MG63 (cell line): ENCODE data around the gene HOXB3. TPM values are rescaled to one million over a fixed set of nuclear protein-coding genes. Genes with fewer than 3 reads are reported as not detected.
A peak's percentile ranks its signal among the peaks of the same experiment; 100 is the strongest.

ENCODE experiments used
- DNase-seq: peaks from one replicate; pipeline ENCODE4 v3.0.0-alpha.2; 2020
- H3K27me3 ChIP-seq: fragments of 250-450 bp; sonication (Bioruptor Pico); 2 replicates; pipeline ENCODE4 v1.5.1; 2020; ENCODE audit warnings: mild to moderate bottlenecking, moderate library complexity
- H3K36me3 ChIP-seq: fragments of 250-450 bp; sonication (Bioruptor Pico); 2 replicates; pipeline ENCODE4 v1.5.1; 2020; ENCODE audit warnings: mild to moderate bottlenecking, moderate library complexity
- H3K4me3 ChIP-seq: fragments of 250-450 bp; sonication (Bioruptor Pico); 2 replicates; pipeline ENCODE4 v1.5.1; 2020; ENCODE audit warnings: mild to moderate bottlenecking, moderate library complexity
- H3K9me3 ChIP-seq: fragments of 250-450 bp; sonication (Bioruptor Pico); 2 replicates; pipeline ENCODE4 v1.5.1; 2020; ENCODE audit warnings: mild to moderate bottlenecking, moderate library complexity
- total RNA-seq: library from RNA; depleted of rRNA; stranded (reverse); fragments of >200 nt; shearing (Covaris generic); gene quantifications from 2 replicates; pipeline ENCODE4 v1.2.3, GENCODE V29; 2014; ENCODE audit warnings: low replicate concordance

Gene HOXB3
- total RNA-seq, 1 experiment from 2014 or later: 4.6 TPM

DNA sequence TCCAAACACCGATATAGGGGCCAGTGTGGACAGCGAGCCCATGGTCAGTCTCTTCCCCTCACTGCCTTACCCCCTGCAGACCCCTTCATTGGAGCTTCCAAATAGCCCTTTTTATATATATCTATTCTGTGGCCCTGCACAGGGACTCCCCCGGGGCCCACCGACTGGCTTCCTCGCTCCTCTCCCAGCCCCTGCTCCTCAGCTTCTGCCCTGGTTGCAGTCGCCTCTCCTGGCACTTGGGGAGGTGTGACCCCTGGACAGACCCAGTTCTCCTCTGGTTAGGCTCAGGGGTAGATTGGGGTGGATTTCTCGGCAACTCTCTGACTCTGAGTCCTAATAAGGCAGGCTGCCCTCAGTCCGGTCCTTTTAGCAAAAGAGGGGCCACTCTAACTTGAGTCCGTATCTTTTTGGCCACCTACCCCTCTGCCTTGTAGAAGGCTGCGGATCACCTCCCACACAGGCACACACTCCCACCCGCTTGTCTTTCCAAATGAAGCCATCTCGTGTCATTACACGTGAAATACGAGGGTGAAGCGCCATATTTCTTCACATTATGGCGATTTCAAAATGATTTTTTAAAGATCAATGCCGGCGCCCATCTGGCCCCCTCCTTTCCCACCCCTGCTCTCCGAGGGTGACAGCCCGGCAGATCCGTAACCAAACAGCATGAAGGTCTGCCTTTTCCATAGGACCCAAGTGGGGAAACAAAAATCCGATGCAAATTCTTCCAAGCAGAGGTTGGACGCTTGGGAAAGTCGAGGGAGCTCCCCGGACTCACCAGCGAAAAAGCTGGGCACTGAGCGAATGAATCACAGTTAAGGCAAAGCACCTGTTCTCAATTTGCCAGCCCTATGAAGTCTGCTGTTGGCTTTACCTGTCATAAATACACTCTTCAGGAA is 37.8 kb upstream of the HOXB3 start:
- no peak for DNase-seq
- Histone ChIP-seq H3K27me3 (no peaks in the 10 kb centered on the region), H3K36me3 (peaks cover 29% of the 10 kb centered on the region), H3K9me3 (no peaks in the 10 kb centered on the region), H3K4me3 (no peak overlapping the region)

- peak overlapping the region; percentile 74 for H3K4me3 ChIP-seq
- no peak for DNase-seq
- no peaks in the 10 kb centered on the region for H3K27me3 ChIP-seq
- H3K36me3 ChIP-seq: peaks cover 29% of the 10 kb centered on the region
- H3K9me3 ChIP-seq: no peaks in the 10 kb centered on the region
Observed at GRCh38 chr17:48627118-48627597, 37.1 kb upstream of the HOXB3 start.

DNA sequence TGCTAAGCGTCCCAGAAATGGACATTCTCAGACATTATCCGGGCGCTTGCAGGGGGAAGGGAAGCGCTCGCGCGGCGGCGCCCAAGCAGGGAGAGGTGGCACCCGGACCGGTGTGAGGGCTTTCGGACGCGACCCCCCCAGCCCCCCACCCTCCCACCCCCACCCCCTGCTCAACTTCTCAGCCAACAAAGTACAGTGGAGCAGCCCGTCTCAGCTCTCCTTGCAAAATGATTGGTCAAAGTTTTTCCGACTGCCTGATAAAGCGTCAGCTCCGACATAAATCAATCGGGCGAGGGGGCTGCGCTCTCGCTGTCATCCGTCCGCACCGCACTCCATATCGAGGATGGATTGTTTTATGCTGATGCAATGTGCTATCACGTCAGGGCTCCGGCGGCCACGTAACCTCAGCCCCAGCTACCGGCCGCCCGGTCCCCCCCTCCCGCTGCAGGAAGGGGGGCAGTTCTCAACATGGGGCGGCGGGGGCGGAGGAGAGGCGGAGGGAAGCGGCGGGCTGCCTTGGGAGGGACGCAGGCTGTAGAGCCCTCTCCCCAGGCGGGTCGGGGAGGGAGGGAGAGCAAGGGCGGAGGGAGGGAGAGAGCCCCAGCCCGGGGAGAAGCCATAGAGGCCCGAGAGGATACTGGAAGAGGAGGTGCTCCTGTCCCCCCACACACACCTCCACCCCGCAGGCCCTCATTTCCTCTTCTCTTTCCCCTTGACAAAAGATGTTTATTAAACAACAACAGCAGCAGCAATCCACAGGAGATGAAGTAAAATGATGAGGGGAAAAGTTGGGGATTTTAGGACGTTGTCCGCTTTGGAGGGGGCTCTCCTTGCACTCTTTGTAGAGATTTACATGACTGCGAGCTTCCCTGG is 36.4 kb upstream of the HOXB3 start, which contains the start of gene HOXB9:
Gene HOXB9, minus strand, starts transcription at position 114 of the 873 bp plus-strand sequence. Its CDS starts 89 bp downstream, at position 25.
- peak; percentile 96 for DNase-seq
- peak within 1 kb of the TSS; percentile 74 for H3K4me3 ChIP-seq

DNA sequence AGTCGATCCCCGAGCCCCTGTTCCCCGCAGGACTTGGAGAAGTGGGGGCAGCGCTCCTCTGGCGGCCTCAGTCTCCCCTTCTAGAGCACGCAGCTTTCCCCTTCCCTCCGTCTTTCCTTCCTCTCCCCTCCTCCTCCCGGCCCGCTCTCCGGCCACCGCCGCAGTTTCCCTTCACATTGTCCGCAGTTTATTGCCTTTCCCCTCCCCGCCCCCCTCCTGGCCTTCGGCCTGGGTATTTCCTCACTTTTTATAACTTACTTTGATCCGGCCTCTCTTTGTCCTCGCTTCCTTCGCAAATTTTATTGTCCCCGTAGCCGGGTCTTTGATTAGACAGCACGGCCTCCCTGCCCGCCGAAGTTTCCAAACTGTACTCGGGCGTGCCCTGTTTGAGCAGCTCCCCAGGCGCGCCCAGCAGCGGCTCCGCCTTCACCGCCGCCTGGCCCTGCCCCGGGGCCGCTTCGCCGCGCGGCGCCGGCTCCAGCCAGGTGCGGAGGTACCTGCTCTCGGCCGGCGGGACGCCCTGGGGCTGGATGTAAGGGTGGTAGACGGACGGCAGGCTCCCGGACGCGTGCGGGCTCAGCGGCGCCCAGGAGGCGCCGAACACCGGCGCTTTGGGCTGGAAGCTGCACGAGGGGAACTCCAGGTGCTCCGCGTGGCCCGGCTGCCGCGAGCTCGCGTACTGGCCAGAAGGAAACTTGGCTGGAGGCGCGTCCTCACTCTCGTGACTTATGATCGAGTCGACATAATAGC is 35.6 kb upstream of the HOXB3 start:
- peak; percentile 69 for DNase-seq
- H3K9me3 ChIP-seq: no peaks in the 10 kb centered on the region
- peak overlapping the region; percentile 74 for H3K4me3 ChIP-seq
- H3K36me3 ChIP-seq: peaks cover 26% of the 10 kb centered on the region
- H3K27me3 ChIP-seq: no peaks in the 10 kb centered on the region

More for the DNA sequence above, 36.4 kb upstream of the HOXB3 start, which contains the start of gene HOXB9:
- Histone ChIP-seq H3K36me3 (peaks cover 31% of the 10 kb centered on the region), H3K27me3 (no peaks in the 10 kb centered on the region), H3K9me3 (no peaks in the 10 kb centered on the region)

- no peaks in the 10 kb centered on the region for H3K27me3 ChIP-seq
- H3K4me3 ChIP-seq: peak overlapping the region; percentile 74
- peaks cover 21% of the 10 kb centered on the region for H3K36me3 ChIP-seq
- H3K9me3 ChIP-seq: no peaks in the 10 kb centered on the region
- peak; percentile 67 for DNase-seq
Observed at GRCh38 chr17:48624544-48625494, 34.8 kb upstream of the HOXB3 start.

DNA sequence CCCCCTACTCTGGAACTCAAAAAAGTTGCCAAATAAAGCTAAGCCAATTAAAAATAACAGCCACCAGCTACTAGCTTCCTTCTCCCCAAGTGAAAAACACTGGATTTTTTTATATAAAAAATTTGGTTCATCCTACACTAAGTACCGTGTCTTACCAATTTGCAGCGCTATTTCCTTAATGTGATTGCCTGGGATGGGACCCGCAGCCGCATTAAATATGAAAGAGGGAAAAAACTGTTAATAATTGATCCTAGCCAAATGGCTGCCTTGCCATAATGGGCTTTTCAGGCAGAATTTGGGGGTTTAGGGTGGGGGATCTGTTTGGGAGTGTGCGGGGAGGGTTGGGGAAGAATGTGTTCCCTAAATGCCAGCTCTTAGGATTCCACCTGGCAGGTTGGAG is 34.1 kb upstream of the HOXB3 start:
- no peak for DNase-seq
- peak overlapping the region; percentile 74 for H3K4me3 ChIP-seq
- H3K9me3 ChIP-seq: no peaks in the 10 kb centered on the region
- H3K27me3 ChIP-seq: no peaks in the 10 kb centered on the region
- peaks cover 21% of the 10 kb centered on the region for H3K36me3 ChIP-seq

DNA sequence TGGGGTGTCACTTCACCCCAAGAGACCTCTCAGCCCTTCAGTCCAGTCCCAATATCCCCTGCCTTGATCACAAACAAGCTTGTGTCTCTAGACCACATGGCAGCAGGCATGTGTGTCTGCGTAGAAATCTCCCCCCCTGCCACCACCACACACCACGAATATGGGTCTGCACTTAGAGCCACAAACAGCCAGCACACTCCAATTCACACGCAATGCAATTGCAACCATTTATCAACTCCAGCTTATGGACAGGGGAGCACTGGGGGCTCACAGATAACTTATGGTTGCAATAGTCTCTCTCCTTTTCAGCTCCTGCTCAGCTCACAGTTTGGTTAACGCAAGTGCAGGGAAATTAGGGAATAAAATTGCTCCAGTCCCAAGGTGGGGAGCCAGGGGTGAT is 33.5 kb upstream of the HOXB3 start:
- Histone ChIP-seq H3K9me3 (no peaks in the 10 kb centered on the region), H3K36me3 (peaks cover 21% of the 10 kb centered on the region), H3K27me3 (no peaks in the 10 kb centered on the region), H3K4me3 (no peak overlapping the region)
- no peak for DNase-seq

DNA sequence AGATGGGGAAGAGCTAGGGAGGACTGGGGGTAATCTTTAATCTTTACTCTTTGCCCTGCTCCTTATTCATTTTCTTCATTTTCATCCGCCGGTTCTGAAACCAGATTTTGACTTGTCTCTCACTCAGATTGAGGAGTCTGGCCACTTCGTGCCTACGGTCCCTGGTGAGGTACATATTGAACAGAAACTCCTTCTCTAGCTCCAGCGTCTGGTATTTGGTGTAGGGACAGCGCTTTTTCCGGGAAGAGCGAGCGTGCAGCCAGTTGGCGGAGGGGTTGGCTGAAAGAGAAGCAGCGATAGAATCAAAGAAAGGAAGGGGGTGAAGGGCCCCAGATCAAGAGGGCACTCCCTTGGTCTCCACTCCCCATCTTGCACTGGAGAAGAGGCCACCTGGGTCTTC is 32.8 kb upstream of the HOXB3 start:
- peaks cover 4% of the 10 kb centered on the region for H3K27me3 ChIP-seq
- H3K36me3 ChIP-seq: peaks cover 21% of the 10 kb centered on the region
- H3K9me3 ChIP-seq: no peaks in the 10 kb centered on the region
- no peak overlapping the region for H3K4me3 ChIP-seq
- DNase-seq: no peak

- no peak for DNase-seq
- no peaks in the 10 kb centered on the region for H3K9me3 ChIP-seq
- H3K27me3 ChIP-seq: peaks cover 5% of the 10 kb centered on the region
- peaks cover 21% of the 10 kb centered on the region for H3K36me3 ChIP-seq
- H3K4me3 ChIP-seq: no peak overlapping the region
Observed at GRCh38 chr17:48621410-48622392, 31.7 kb upstream of the HOXB3 start.

- Histone ChIP-seq H3K27me3 (peaks cover 5% of the 10 kb centered on the region), H3K9me3 (no peaks in the 10 kb centered on the region), H3K36me3 (peaks cover 21% of the 10 kb centered on the region), H3K4me3 (no peak overlapping the region)
- no peak for DNase-seq
Observed at GRCh38 chr17:48620461-48621139, 30.6 kb upstream of the HOXB3 start.

DNA sequence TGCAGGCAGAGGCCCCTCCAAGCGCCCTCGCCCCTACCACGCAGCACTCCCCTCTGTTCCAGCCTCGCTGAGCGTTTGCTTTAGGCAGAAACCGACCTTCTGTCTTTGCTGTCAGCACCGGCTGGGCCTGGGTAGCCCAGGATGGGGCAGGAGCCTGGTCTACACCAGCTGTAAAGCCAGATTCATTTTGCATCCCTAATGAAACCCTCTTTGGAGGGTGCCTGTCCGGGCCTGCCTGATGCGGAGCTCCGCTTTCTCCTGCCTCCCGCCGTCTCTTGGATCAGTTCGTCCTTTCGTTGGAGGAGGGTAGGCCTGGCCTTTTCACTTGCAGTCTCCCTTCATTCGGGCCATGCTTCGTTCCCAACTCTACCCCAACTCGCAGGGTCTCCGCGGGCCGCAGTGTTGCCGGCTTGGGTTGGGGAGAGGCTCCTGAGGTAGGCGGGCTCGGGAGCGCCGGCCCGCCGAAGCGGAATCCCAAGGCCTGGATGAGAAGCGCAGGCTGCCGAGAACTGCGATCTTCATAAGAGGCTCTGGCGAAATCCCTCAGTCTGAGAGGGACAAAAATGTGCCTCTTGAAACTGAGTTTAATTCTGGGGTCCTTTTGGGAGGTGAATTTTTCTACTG is 29.9 kb upstream of the HOXB3 start:
- H3K9me3 ChIP-seq: no peaks in the 10 kb centered on the region
- peaks cover 21% of the 10 kb centered on the region for H3K36me3 ChIP-seq
- no peak for DNase-seq
- H3K27me3 ChIP-seq: peaks cover 5% of the 10 kb centered on the region
- H3K4me3 ChIP-seq: no peak overlapping the region

DNA sequence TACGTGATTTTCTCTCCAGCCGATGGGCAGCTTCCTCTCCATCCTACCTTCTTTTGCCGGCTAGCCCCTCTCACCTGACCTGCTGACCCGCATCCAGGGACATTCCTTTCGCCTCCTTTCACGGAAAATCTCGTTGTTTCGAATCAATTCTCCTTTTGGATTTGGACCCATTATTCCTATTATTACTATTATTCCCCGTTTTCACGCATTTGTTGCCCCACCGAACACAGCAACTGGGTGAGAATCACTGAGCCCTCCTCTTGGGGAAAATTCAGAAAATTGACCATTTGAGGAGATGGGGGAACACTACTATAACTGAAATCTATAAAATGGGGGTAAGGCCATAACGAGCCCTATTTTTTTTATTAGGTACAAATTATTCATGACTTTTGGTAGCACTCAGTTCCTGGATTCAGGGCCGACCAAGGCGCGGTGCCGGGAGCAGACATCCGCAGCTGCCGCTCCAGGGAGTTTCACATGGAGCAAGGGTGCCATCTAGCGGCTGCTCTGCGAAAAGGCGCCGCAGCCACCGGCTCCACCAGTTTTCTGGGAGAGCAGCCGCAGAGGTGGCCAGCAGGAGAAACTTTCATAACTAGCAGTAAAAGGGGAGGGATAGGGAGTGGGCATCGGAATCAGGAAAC is 28.3 kb upstream of the HOXB3 start:
- H3K36me3 ChIP-seq: peaks cover 20% of the 10 kb centered on the region
- H3K27me3 ChIP-seq: peaks cover 5% of the 10 kb centered on the region
- H3K9me3 ChIP-seq: no peaks in the 10 kb centered on the region
- H3K4me3 ChIP-seq: peak overlapping the region; percentile 41
- peak; percentile 82 for DNase-seq
